Skeletal muscle cell (primary cell): ENCODE measurements around the gene PSAPL1.

Source experiments
- DNase-seq: peaks from one replicate; pipeline ENCODE4 v3.0.0-alpha.2; 2010; ENCODE audit warnings: low read depth
- H3K4me3 ChIP-seq: 2 replicates; pipeline ENCODE4 v1.5.1; 2011; ENCODE audit warnings: low read depth, mild to moderate bottlenecking, control low read depth, low read length, moderate library complexity

Gene PSAPL1

DNA sequence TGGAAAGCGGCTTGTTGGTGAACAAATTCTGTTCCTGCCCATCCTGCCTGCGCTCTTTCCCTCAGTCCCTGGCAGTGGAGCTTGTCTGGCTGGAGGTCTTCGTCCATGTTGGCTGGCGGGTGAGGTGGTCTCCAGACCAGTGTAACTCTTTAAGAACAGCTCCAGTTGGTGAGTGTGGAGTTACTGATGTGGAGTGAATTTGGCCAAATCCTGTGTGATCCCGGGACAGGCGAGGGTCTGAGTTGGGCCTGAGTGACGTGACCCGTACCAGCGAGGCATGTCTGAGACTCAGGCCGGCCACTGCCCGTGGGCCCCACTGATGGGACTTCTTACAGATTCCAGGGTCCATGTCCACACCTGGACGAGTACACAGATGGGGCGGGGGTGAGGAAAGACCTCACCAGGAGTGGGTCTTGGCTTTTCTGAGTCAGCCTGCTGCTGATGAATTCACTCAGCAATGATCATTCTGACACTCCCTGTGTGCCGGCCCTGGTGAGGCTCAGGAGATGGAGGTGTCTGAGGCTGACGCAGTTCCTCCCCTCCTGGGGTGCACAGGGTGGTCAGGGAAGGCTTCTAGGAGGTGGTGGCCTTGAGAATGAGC lies 45.5 kb downstream of the PSAPL1 start:
- H3K4me3 ChIP-seq: no peak overlapping the region
- DNase-seq: no peak

- DNase-seq: no peak
- H3K4me3 ChIP-seq: no peak overlapping the region
These were observed 46.1 kb downstream of the PSAPL1 start for GRCh38 chr4:7388627-7389026.

DNA sequence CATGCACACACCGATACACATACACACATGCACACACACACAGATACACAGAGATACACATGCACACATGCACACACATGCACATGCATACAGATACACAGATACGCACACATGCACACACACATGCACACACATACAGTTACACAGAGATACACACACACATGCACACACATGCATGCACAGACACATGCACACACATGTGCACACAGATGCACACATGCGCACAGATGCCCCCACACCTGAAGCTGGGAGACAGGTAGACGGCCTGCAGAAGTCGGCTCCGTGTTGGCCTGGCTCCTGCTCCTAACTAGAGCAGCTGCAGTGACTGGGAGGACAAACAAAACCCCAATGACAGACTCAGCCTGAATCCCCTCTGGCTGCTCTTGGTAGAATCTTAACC lies 46.8 kb downstream of the PSAPL1 start:
- DNase-seq: no peak

DNA sequence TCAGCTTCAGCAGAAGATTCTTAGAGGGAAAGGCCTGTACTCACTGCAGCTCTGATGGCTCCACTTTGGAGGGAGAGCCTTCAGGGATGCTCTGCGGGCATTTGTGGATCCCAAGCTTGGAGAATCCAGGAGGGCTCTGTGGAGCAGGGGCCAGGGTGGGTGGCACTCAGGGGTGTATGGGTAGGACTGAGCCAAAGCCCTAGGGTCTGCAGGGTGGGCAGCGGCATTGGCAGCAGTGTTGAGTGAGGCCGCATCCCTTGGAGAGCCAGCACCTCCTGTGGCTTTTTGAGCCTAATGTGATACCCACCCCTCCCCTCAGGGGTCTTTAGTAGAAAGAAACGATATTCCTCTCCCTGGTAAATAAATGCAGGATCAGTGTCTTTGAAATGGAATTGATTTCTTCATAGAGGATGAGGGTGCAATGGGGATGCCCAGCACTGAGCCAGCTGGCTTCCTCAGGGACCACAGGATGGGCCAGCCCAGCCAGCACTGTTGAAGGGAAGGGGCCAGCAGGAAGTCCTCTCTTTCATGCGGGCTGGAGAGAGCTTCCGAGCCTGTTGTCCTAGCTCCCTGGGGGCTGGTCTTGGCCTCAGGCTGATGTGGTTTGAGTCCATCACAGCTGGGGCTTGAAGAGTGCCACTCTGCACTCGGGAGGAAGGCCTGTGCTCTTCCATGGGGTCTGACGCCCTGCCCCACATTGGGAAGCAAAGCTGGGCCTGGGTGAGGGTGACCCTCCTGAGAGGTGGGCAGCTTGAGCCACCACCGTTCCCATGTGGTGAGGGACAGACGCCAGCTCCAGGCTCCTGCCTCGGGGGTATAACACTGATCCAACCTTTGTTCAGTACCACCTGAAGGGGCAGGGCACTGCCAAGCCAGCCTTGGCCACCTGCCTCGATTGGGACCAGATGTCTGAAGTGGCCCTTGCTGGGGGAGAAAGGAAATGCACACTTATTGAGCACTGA lies 49.5 kb downstream of the PSAPL1 start:
- H3K4me3 ChIP-seq: no peak overlapping the region
- DNase-seq: no peak

More for the DNA sequence above, 46.8 kb downstream of the PSAPL1 start:
- H3K4me3 ChIP-seq: no peak overlapping the region

GRCh38 chr4:7384003-7384928 lies 50.5 kb downstream of the PSAPL1 start:
- DNase-seq: no peak

GRCh38 chr4:7383266-7383665 lies 51.5 kb downstream of the PSAPL1 start:
- H3K4me3 ChIP-seq: no peak overlapping the region
- DNase-seq: no peak

More at GRCh38 chr4:7384003-7384928, 50.5 kb downstream of the PSAPL1 start:
- H3K4me3 ChIP-seq: no peak overlapping the region

- no peak for DNase-seq
- no peak overlapping the region for H3K4me3 ChIP-seq
These were observed 52.1 kb downstream of the PSAPL1 start for GRCh38 chr4:7382634-7383014.

DNA sequence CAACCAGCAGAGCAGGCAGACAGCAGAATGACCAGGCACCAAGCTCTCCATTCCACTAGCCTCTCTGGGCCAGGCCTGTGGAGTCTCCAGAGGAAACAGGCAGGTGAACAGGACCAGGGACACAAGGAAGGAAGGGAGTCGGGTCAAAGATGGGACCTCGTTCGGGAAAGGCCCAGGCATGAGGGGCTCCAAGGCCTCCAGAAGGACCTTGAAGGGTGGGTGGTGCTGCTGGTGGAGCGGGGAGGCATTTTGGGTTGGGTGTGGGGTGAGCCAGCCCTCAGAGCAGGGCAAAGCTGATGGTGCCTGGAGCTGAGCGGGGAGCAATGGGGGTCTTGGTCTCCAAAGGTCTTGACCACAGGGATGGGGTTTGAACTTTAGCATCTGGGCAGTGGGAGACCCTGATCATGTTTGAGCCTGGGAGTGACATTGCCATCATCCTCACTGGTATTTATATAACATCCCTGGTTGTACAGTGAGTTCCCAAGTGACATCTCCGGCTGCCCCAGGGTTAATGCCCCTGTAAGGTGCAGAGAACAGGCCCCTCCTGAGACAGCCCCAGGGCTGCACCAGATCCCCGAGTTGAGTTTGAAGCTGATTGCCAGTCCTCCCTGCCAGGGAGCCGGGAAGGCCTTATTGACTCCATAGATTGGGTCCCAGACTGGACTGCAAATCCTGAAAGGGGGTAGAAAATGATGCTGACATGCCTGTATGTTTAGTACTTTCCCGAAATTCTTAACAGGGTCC lies 52.7 kb downstream of the PSAPL1 start:
- no peak for DNase-seq
- no peak overlapping the region for H3K4me3 ChIP-seq

DNA sequence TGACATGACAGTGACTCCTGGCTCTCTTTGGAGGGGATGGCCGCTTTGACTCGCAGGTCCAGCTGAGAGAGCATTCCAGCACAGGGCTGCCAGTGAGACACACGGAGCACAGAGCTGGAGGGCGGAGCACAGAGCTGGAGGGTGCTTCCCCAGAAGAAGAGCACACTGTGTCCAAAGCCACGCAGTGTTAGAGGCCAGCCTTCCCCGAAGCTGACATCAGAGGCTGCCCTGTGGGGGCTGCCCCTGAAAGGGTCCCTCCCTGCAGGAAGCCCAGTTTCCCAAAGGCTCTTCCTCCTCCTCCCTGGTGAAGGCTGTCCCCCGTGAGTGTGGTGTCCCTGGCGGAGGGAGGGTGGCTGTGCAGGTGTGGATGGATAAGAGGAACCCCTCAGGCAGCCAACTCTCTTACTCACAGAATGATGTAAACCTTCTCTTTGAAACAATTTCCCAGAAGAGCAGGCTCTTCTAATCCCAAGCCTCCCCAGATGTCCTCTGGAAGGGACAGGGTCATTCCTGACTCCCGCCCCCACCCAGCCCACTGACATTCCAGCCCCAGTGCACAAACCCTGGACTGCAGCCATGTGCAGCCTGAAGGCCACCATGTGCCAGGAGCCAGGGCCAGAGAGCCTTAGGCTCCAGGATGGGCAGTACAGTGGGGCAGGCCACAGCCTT lies 53.4 kb downstream of the PSAPL1 start:
- no peak for DNase-seq
- no peak overlapping the region for H3K4me3 ChIP-seq
